ENCODE measurements around the gene IFI27L2. TPM values are rescaled to one million over a fixed set of nuclear protein-coding genes. Genes with fewer than 3 reads are reported as not detected.

The IFI27L2 gene
- polyA plus RNA-seq, 1 donor from 2014 or later: 23.7 TPM

- no peak overlapping the region for H3K4me2 ChIP-seq (ENCODE audit: low read length)
- no peaks in the 10 kb centered on the region for H3K79me2 ChIP-seq (replicated peaks; ENCODE audit: insufficient read depth, low read length)
- no peak overlapping the region for H2AFZ ChIP-seq (ENCODE audit: low read depth, low read length)
- H3K9me3 ChIP-seq (ENCODE audit: low read length): no peaks in the 10 kb centered on the region
- no peaks in the 10 kb centered on the region for H3K36me3 ChIP-seq (ENCODE audit: insufficient read depth, low read length)
- no peaks in the 10 kb centered on the region for H3K9me2 ChIP-seq (ENCODE audit: insufficient read depth, low read length)
- no peaks in the 10 kb centered on the region for H3F3A ChIP-seq (ENCODE audit: insufficient read depth, low read length, poor library complexity, severe bottlenecking)
- TF ChIP-seq REST (IDR thresholded peaks at IDR 0.05; ENCODE audit: borderline replicate concordance) (no peak), MXI1 (conservative IDR thresholded peaks at IDR 0.05; ENCODE audit: poor library complexity, severe bottlenecking) (no peak), EZH2 (IDR thresholded peaks at IDR 0.05; ENCODE audit: borderline replicate concordance, insufficient read depth, low read length, poor library complexity, severe bottlenecking) (no peak), RAD21 (conservative IDR thresholded peaks at IDR 0.05) (no peak), CTCF (IDR thresholded peaks at IDR 0.05; ENCODE audit: poor library complexity, severe bottlenecking) (no peak), EP300 (conservative IDR thresholded peaks at IDR 0.05; ENCODE audit: poor library complexity, severe bottlenecking) (no peak), TAF1 (IDR thresholded peaks at IDR 0.05; ENCODE audit: low read depth) (no peak), POLR2AphosphoS5 (IDR thresholded peaks at IDR 0.05) (no peak), SMC3 (conservative IDR thresholded peaks at IDR 0.05; ENCODE audit: poor library complexity) (no peak)
- no peak overlapping the region for H3K4me3 ChIP-seq (ENCODE audit: low read length)
- H3K9ac ChIP-seq (ENCODE audit: low read length): no peak overlapping the region
- no peaks in the 10 kb centered on the region for H4K20me1 ChIP-seq (ENCODE audit: insufficient read depth)
- H3K27me3 ChIP-seq (ENCODE audit: insufficient read depth, low read depth, low read length): no peaks in the 10 kb centered on the region
- no peak overlapping the region for H3K27ac ChIP-seq (ENCODE audit: low read length)
Observed at GRCh38 chr14:94112513-94113063, 16.8 kb downstream of the IFI27L2 start.

GRCh38 chr14:94111276-94112095 lies 17.9 kb downstream of the IFI27L2 start:
- no peak overlapping the region for H3K9ac ChIP-seq (ENCODE audit: low read length)
- no peak overlapping the region for H3K4me3 ChIP-seq (ENCODE audit: low read length)
- no peaks in the 10 kb centered on the region for H3K36me3 ChIP-seq (ENCODE audit: insufficient read depth, low read length)
- H3K27me3 ChIP-seq (ENCODE audit: insufficient read depth, low read depth, low read length): no peaks in the 10 kb centered on the region
- no peaks in the 10 kb centered on the region for H4K20me1 ChIP-seq (ENCODE audit: insufficient read depth)
- no peaks in the 10 kb centered on the region for H3K9me3 ChIP-seq (ENCODE audit: low read length)
- TF ChIP-seq CTCF (IDR thresholded peaks at IDR 0.05; ENCODE audit: poor library complexity, severe bottlenecking) (no peak), POLR2AphosphoS5 (IDR thresholded peaks at IDR 0.05) (no peak), SMC3 (conservative IDR thresholded peaks at IDR 0.05; ENCODE audit: poor library complexity) (no peak), RAD21 (conservative IDR thresholded peaks at IDR 0.05) (no peak), EZH2 (IDR thresholded peaks at IDR 0.05; ENCODE audit: borderline replicate concordance, insufficient read depth, low read length, poor library complexity, severe bottlenecking) (no peak), REST (IDR thresholded peaks at IDR 0.05; ENCODE audit: borderline replicate concordance) (no peak), EP300 (conservative IDR thresholded peaks at IDR 0.05; ENCODE audit: poor library complexity, severe bottlenecking) (no peak), MXI1 (conservative IDR thresholded peaks at IDR 0.05; ENCODE audit: poor library complexity, severe bottlenecking) (no peak), TAF1 (IDR thresholded peaks at IDR 0.05; ENCODE audit: low read depth) (no peak)
- no peaks in the 10 kb centered on the region for H3K79me2 ChIP-seq (replicated peaks; ENCODE audit: insufficient read depth, low read length)
- no peak overlapping the region for H3K4me2 ChIP-seq (ENCODE audit: low read length)
- no peaks in the 10 kb centered on the region for H3K9me2 ChIP-seq (ENCODE audit: insufficient read depth, low read length)
- no peak overlapping the region for H3K27ac ChIP-seq (ENCODE audit: low read length)
- no peak overlapping the region for H2AFZ ChIP-seq (ENCODE audit: low read depth, low read length)
- no peaks in the 10 kb centered on the region for H3F3A ChIP-seq (ENCODE audit: insufficient read depth, low read length, poor library complexity, severe bottlenecking)

Measured in neural cell (in vitro differentiated cells).